ENCODE data around the gene RDH5.

DNA sequence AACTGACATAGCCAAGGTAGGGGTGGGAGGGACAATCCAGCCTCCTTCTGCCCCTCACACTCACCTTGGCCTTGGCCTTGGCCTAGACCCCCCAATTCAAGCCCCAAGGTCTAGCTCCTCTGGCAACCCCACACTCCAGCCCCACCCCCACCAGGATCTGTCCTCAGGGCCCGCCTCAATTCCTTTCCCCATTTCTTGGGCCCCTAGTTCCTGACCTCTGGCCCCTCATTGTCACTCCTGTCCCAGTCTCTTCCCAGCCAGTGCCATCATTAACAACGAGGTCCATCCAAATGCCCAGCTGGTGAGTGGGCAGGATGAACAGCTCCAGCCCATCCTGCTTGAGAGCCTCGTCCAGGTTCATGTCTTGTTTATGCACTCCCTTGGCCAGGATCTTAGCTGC, 15.9 kb downstream of the RDH5 start:
- TF ChIP-seq, protein P1, sequence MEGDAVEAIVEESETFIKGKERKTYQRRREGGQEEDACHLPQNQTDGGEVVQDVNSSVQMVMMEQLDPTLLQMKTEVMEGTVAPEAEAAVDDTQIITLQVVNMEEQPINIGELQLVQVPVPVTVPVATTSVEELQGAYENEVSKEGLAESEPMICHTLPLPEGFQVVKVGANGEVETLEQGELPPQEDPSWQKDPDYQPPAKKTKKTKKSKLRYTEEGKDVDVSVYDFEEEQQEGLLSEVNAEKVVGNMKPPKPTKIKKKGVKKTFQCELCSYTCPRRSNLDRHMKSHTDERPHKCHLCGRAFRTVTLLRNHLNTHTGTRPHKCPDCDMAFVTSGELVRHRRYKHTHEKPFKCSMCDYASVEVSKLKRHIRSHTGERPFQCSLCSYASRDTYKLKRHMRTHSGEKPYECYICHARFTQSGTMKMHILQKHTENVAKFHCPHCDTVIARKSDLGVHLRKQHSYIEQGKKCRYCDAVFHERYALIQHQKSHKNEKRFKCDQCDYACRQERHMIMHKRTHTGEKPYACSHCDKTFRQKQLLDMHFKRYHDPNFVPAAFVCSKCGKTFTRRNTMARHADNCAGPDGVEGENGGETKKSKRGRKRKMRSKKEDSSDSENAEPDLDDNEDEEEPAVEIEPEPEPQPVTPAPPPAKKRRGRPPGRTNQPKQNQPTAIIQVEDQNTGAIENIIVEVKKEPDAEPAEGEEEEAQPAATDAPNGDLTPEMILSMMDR (IDR thresholded peaks at IDR 0.05), result no peak
- TF ChIP-seq EZH2 (IDR thresholded peaks at IDR 0.05) (no peak), EZH2phosphoT487 (IDR thresholded peaks at IDR 0.05) (no peak)

Measured in neural progenitor cell (in vitro differentiated cells).